HepG2 (cell line): ENCODE data around the gene TBCCD1. TPM values are rescaled to one million over a fixed set of nuclear protein-coding genes. Genes with fewer than 3 reads are reported as not detected.

Experiments
- ATF7-NPFF ChIP-seq: sonication (generic); formaldehyde crosslinking; IDR thresholded peaks from 2 replicates; pipeline ENCODE4 v1.8.1; 2023; ENCODE audit warnings: mild to moderate bottlenecking, low read depth, missing genetic modification reagents, moderate library complexity
- BATF2 ChIP-seq: sonication (generic); formaldehyde crosslinking; IDR thresholded peaks from 2 replicates; pipeline ENCODE4 v1.8.0; 2022; ENCODE audit warnings: mild to moderate bottlenecking, missing genetic modification reagents, moderate library complexity
- CEBPZ ChIP-seq: IDR thresholded peaks from 2 replicates; pipeline ENCODE4 v1.6.1; 2012; ENCODE audit warnings: low read length, improper control_type of control experiment
- CERS6 ChIP-seq: sonication (generic); formaldehyde crosslinking; IDR thresholded peaks from 2 replicates; pipeline ENCODE4 v1.5.0; 2020; ENCODE audit warnings: missing genetic modification reagents
- CTCF ChIP-seq: sonication (generic); formaldehyde crosslinking; IDR thresholded peaks from 2 replicates; pipeline ENCODE4 v1.5.0; 2020; ENCODE audit warnings: mild to moderate bottlenecking, missing genetic modification reagents, moderate library complexity
- GLMP ChIP-seq: sonication (generic); formaldehyde crosslinking; IDR thresholded peaks from 2 replicates; pipeline ENCODE4 v1.9.0; 2021; ENCODE audit warnings: missing genetic modification reagents, mild to moderate bottlenecking, borderline replicate concordance
- HMGA1 ChIP-seq: sonication (generic); formaldehyde crosslinking; conservative IDR thresholded peaks from 2 replicates; pipeline ENCODE4 v1.4.0; 2020; ENCODE audit warnings: missing genetic modification reagents
- JDP2 ChIP-seq: sonication (generic); formaldehyde crosslinking; IDR thresholded peaks from 2 replicates; pipeline ENCODE4 v1.8.1; 2022; ENCODE audit warnings: missing genetic modification reagents, borderline replicate concordance
- KDM6A ChIP-seq: IDR thresholded peaks from 2 replicates; pipeline ENCODE4 v1.6.1; 2016; ENCODE audit warnings: low read depth
- KLF9 ChIP-seq: IDR thresholded peaks from 2 replicates; pipeline ENCODE4 v1.6.1; 2016; ENCODE audit warnings: low read depth
- MEF2D ChIP-seq: sonication (generic); formaldehyde crosslinking; IDR thresholded peaks from 2 replicates; pipeline ENCODE4 v1.5.1; 2020; ENCODE audit warnings: mild to moderate bottlenecking, missing genetic modification reagents
- MEIS1 ChIP-seq: sonication (generic); formaldehyde crosslinking; IDR thresholded peaks from 2 replicates; pipeline ENCODE4 v1.9.0; 2021; ENCODE audit warnings: mild to moderate bottlenecking, missing genetic modification reagents, moderate library complexity, borderline replicate concordance
- MIER3 ChIP-seq: IDR thresholded peaks from 2 replicates; pipeline ENCODE4 v1.6.1; 2016; ENCODE audit warnings: missing compliant biosample characterization, borderline replicate concordance
- PHF5A ChIP-seq: IDR thresholded peaks from one replicate; pipeline ENCODE4 v1.6.1; 2018; ENCODE audit warnings: low read depth, missing genetic modification reagents; ENCODE audit not compliant: unreplicated experiment
- SP5 ChIP-seq: IDR thresholded peaks from 2 replicates; pipeline ENCODE4 v1.6.1; 2016; ENCODE audit warnings: low read depth, borderline replicate concordance
- ZFAT ChIP-seq: sonication (generic); formaldehyde crosslinking; conservative IDR thresholded peaks from 2 replicates; pipeline ENCODE4 v1.8.1; 2023; ENCODE audit warnings: missing genetic modification reagents, inconsistent platforms
- ZNF224 ChIP-seq: sonication (generic); formaldehyde crosslinking; IDR thresholded peaks from 2 replicates; pipeline ENCODE4 v1.5.0; 2020; ENCODE audit warnings: mild to moderate bottlenecking, missing genetic modification reagents
- ZNF569 ChIP-seq: sonication (generic); formaldehyde crosslinking; IDR thresholded peaks from 2 replicates; pipeline ENCODE4 v1.5.0; 2020; ENCODE audit warnings: mild to moderate bottlenecking, missing genetic modification reagents, moderate library complexity, borderline replicate concordance
- ZNF660 ChIP-seq: sonication (generic); formaldehyde crosslinking; IDR thresholded peaks from 2 replicates; pipeline ENCODE4 v1.5.1; 2020; ENCODE audit warnings: mild to moderate bottlenecking, low read depth, missing genetic modification reagents, borderline replicate concordance
- ZNF7 ChIP-seq: IDR thresholded peaks from 2 replicates; pipeline ENCODE4 v1.6.1; 2016; ENCODE audit warnings: missing biosample characterization, missing genetic modification reagents
- ZNF841 ChIP-seq: sonication (generic); formaldehyde crosslinking; IDR thresholded peaks from 2 replicates; pipeline ENCODE4 v1.8.1; 2023; ENCODE audit warnings: missing genetic modification reagents, borderline replicate concordance
- polyA plus RNA-seq, 8 experiments: library from polyadenylated mRNA; depleted of rRNA in 3 of 8; stranded (reverse) in 7 of 8; unstranded in 1 of 8; fragments of >200 nt; fragmentation: Illumina TruSeq in 4 of 8; extraction: Trizol in 4 of 8; gene quantifications; 2 replicates each; pipeline versions ENCODE4 v1.2.1 to v1.2.3, GENCODE V29; 2011 to 2016; ENCODE audit warnings: low read depth in 4 of 8, missing spikeins in 1 of 8, mixed read lengths in 1 of 8; ENCODE audit not compliant: insufficient read depth in 1 of 8
- total RNA-seq, 5 experiments: library from RNA; depleted of rRNA; stranded (reverse); fragments of >200 nt; fragmentation: Illumina TruSeq; extraction: Trizol; gene quantifications; 2 replicates each; pipeline ENCODE4 v1.2.3, GENCODE V29; 2016; ENCODE audit warnings: low read depth in 1 of 5

Gene TBCCD1
- total and polyA plus RNA-seq, 2 of the 13 experiments (the other 11 are each of a cell fraction or from before 2014, with no cell fraction given), result 13.6 to 16.2 TPM

GRCh38 chr3:186614597-186615483, 47.7 kb upstream of the TBCCD1 start (continued):
- TF ChIP-seq CERS6 (CRISPR knock-in tag) (no peak), ZNF224 (CRISPR knock-in tag) (no peak), ATF7-NPFF (peak; percentile 58; the same call in 1 of the 2 replicates), MEIS1 (peak; percentile 49; the same call in 1 of the 2 replicates), GLMP (CRISPR knock-in tag) (no peak), ZNF7 (CRISPR knock-in tag) (no peak), SP5 (CRISPR knock-in tag) (no peak), CEBPZ (no peak), MIER3 (CRISPR knock-in tag) (peak; percentile 36; the same call in 1 of the 2 replicates), ZNF569 (CRISPR knock-in tag) (no peak), PHF5A (no peak), CTCF (peak; percentile 85), KDM6A (CRISPR knock-in tag) (peak; percentile 5; the same call in 1 of the 2 replicates), BATF2 (CRISPR knock-in tag) (peak; percentile 10; the same call in 1 of the 2 replicates), ZNF841 (peak; percentile 81), ZNF660 (CRISPR knock-in tag) (no peak), MEF2D (CRISPR knock-in tag) (peak; percentile 35; the same call in 1 of the 2 replicates), JDP2 (no peak), HMGA1 (CRISPR knock-in tag) (no peak), ZFAT (peak; percentile 5; the same call in 1 of the 2 replicates), KLF9 (CRISPR knock-in tag) (no peak; the same call in 1 of the 2 replicates)
